Measurements from ENCODE around the gene PARD3. TPM values are rescaled to one million over a fixed set of nuclear protein-coding genes. Genes with fewer than 3 reads are reported as not detected.
"Not testable (repeated sequence)": the region's sequence is repeated elsewhere in the genome, so short reads cannot be mapped to it uniquely, and the experiment has no call there.

Gene PARD3
- total RNA-seq, 4 donors from 2014 or later: 115 to 226 (median 141) TPM

- no peak overlapping the region for H3K27ac ChIP-seq
- no peaks in the 10 kb centered on the region for H3K36me3 ChIP-seq
- H3K9me3 ChIP-seq: no peaks in the 10 kb centered on the region
- TF ChIP-seq POLR2AphosphoS5 (IDR thresholded peaks at IDR 0.05) (no peak), EP300 (IDR thresholded peaks at IDR 0.05) (no peak), POLR2A (IDR thresholded peaks at IDR 0.05) (no peak)
- TF ChIP-seq, protein P1, sequence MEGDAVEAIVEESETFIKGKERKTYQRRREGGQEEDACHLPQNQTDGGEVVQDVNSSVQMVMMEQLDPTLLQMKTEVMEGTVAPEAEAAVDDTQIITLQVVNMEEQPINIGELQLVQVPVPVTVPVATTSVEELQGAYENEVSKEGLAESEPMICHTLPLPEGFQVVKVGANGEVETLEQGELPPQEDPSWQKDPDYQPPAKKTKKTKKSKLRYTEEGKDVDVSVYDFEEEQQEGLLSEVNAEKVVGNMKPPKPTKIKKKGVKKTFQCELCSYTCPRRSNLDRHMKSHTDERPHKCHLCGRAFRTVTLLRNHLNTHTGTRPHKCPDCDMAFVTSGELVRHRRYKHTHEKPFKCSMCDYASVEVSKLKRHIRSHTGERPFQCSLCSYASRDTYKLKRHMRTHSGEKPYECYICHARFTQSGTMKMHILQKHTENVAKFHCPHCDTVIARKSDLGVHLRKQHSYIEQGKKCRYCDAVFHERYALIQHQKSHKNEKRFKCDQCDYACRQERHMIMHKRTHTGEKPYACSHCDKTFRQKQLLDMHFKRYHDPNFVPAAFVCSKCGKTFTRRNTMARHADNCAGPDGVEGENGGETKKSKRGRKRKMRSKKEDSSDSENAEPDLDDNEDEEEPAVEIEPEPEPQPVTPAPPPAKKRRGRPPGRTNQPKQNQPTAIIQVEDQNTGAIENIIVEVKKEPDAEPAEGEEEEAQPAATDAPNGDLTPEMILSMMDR (IDR thresholded peaks at IDR 0.05): no peak
- no peaks in the 10 kb centered on the region for H3K27me3 ChIP-seq
- no peak overlapping the region for H3K4me3 ChIP-seq
- peaks cover 3% of the 10 kb centered on the region for H3K4me1 ChIP-seq
- 89% methylated on average over 3 of the region's 3 CpGs for WGBS
- no peak for DNase-seq (ENCODE audit: low spot score in 2 of 2)
Observed at GRCh38 chr10:34274906-34275305, 540.2 kb downstream of the PARD3 start.

DNA sequence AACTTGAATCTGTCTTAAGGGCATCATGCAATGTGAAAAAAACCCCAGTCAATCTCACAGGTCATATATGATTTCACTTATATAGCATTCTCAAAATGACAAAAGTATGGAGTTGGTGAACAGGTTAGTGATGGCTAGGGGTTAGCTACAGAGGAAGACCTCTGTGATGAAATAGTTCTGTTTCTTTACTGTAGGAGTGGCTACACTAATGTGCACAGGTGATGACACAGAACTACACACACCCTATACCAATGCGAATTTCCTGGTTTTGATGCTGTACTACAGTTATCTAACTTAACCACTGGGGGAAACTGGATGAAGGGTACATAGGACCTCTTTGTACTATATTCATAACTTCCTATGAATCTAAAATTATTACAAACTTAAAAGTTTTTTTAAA is 541.8 kb downstream of the PARD3 start:
- Histone ChIP-seq H3K4me3 (no peak overlapping the region), H3K27ac (no peak overlapping the region), H3K27me3 (no peaks in the 10 kb centered on the region), H3K9me3 (no peaks in the 10 kb centered on the region), H3K4me1 (no peaks in the 10 kb centered on the region), H3K36me3 (no peaks in the 10 kb centered on the region)
- TF ChIP-seq, protein P1 (IDR thresholded peaks at IDR 0.05): no peak
- no peak for TF ChIP-seq POLR2AphosphoS5 (IDR thresholded peaks at IDR 0.05)
- WGBS: 95% methylated on average over 1 of the region's 1 CpG
- DNase-seq (ENCODE audit: low spot score in 2 of 2): no peak

- 88% methylated on average over 3 of the region's 3 CpGs for WGBS
- no peak overlapping the region for H3K4me3 ChIP-seq
- no peak for DNase-seq (ENCODE audit: low spot score in 2 of 2)
- no peak overlapping the region for H3K27ac ChIP-seq
- no peaks in the 10 kb centered on the region for H3K4me1 ChIP-seq
- TF ChIP-seq POLR2A (IDR thresholded peaks at IDR 0.05): no peak
- TF ChIP-seq, protein P1 (IDR thresholded peaks at IDR 0.05): no peak
- no peak for TF ChIP-seq EP300 (IDR thresholded peaks at IDR 0.05)
- no peak for TF ChIP-seq POLR2AphosphoS5 (IDR thresholded peaks at IDR 0.05)
- H3K9me3 ChIP-seq: no peaks in the 10 kb centered on the region
- H3K27me3 ChIP-seq: no peaks in the 10 kb centered on the region
- H3K36me3 ChIP-seq: no peaks in the 10 kb centered on the region
Observed at GRCh38 chr10:34272316-34272715, 542.8 kb downstream of the PARD3 start.

GRCh38 chr10:34268410-34268809 is 546.7 kb downstream of the PARD3 start:
- WGBS: 89% methylated on average over 2 of the region's 2 CpGs
- DNase-seq (ENCODE audit: low spot score in 2 of 2); H3K9me3 ChIP-seq; H3K36me3 ChIP-seq; H3K27me3 ChIP-seq; H3K4me1 ChIP-seq; H3K4me3 ChIP-seq; H3K27ac ChIP-seq: not testable (repeated sequence)

GRCh38 chr10:34262985-34263384 is 552.1 kb downstream of the PARD3 start:
- no peak for TF ChIP-seq POLR2A (IDR thresholded peaks at IDR 0.05)
- TF ChIP-seq POLR2AphosphoS5 (IDR thresholded peaks at IDR 0.05): no peak
- TF ChIP-seq EP300 (IDR thresholded peaks at IDR 0.05): no peak
- TF ChIP-seq, protein P1 (IDR thresholded peaks at IDR 0.05): no peak
- no peak overlapping the region for H3K4me3 ChIP-seq
- H3K36me3 ChIP-seq: no peaks in the 10 kb centered on the region
- H3K27me3 ChIP-seq: no peaks in the 10 kb centered on the region
- no peaks in the 10 kb centered on the region for H3K9me3 ChIP-seq
- H3K27ac ChIP-seq: no peak overlapping the region
- WGBS: 89% methylated on average over 1 of the region's 1 CpG
- no peaks in the 10 kb centered on the region for H3K4me1 ChIP-seq
- DNase-seq (ENCODE audit: low spot score in 2 of 2): no peak

- no peak for DNase-seq (ENCODE audit: low spot score in 2 of 2)
- no peak for TF ChIP-seq POLR2AphosphoS5 (IDR thresholded peaks at IDR 0.05)
- TF ChIP-seq, protein P1 (IDR thresholded peaks at IDR 0.05): no peak
- WGBS: 90% methylated on average over 5 of the region's 5 CpGs
- Histone ChIP-seq H3K4me1 (no peaks in the 10 kb centered on the region), H3K27me3 (no peaks in the 10 kb centered on the region), H3K27ac (no peak overlapping the region), H3K4me3 (no peak overlapping the region), H3K36me3 (no peaks in the 10 kb centered on the region), H3K9me3 (no peaks in the 10 kb centered on the region)
Observed at GRCh38 chr10:34260904-34261303, 554.2 kb downstream of the PARD3 start.
